Dendritic cell treated with granulocyte-macrophage colony-stimulating factor and Interleukin-4, amounts not matched to agents 40 ng/mL and 50 ng/mL, for 4 days (primary cell): Measurements from ENCODE around the gene DOHH.

ENCODE experiments used
- H3K27ac Mint-ChIP-seq: one replicate; pipeline ENCODE4 v1.8.0; 2022; ENCODE audit warnings: mild to moderate bottlenecking, mixed read lengths
- H3K27me3 Mint-ChIP-seq: one replicate; pipeline ENCODE4 v1.8.0; 2022; ENCODE audit warnings: mild to moderate bottlenecking, mixed read lengths
- H3K36me3 Mint-ChIP-seq: one replicate; pipeline ENCODE4 v1.8.0; 2022; ENCODE audit warnings: low read depth, mixed read lengths
- H3K4me1 Mint-ChIP-seq: one replicate; pipeline ENCODE4 v1.8.0; 2022; ENCODE audit warnings: low read depth, mixed read lengths
- H3K4me3 Mint-ChIP-seq: one replicate; pipeline ENCODE4 v1.8.0; 2022; ENCODE audit warnings: mild to moderate bottlenecking, moderate library complexity, mixed read lengths
- H3K9me3 Mint-ChIP-seq: one replicate; pipeline ENCODE4 v1.8.0; 2022; ENCODE audit warnings: mixed read lengths
- intact Hi-C: fragments of 100-400 bp; cut with micrococcal nuclease; formaldehyde crosslinking; loops from one replicate; pipeline ENCODE4 v1.15.0; 2022

DOHH gene

GRCh38 chr19:3507371-3508120, 7.1 kb upstream of the DOHH start:
- Mint-ChIP-seq H3K36me3 (peaks cover 60% of the 10 kb centered on the region), H3K27ac (peak overlapping the region; percentile 95), H3K27me3 (no peaks in the 10 kb centered on the region), H3K4me3 (peak overlapping the region; percentile 99), H3K9me3 (no peaks in the 10 kb centered on the region), H3K4me1 (peaks cover 62% of the 10 kb centered on the region)
- intact Hi-C loops: loop anchor here (2.0 kb wide), 1 partner anchor 65 kb away; the partner anchor contains the start of gene HMG20B

DNA sequence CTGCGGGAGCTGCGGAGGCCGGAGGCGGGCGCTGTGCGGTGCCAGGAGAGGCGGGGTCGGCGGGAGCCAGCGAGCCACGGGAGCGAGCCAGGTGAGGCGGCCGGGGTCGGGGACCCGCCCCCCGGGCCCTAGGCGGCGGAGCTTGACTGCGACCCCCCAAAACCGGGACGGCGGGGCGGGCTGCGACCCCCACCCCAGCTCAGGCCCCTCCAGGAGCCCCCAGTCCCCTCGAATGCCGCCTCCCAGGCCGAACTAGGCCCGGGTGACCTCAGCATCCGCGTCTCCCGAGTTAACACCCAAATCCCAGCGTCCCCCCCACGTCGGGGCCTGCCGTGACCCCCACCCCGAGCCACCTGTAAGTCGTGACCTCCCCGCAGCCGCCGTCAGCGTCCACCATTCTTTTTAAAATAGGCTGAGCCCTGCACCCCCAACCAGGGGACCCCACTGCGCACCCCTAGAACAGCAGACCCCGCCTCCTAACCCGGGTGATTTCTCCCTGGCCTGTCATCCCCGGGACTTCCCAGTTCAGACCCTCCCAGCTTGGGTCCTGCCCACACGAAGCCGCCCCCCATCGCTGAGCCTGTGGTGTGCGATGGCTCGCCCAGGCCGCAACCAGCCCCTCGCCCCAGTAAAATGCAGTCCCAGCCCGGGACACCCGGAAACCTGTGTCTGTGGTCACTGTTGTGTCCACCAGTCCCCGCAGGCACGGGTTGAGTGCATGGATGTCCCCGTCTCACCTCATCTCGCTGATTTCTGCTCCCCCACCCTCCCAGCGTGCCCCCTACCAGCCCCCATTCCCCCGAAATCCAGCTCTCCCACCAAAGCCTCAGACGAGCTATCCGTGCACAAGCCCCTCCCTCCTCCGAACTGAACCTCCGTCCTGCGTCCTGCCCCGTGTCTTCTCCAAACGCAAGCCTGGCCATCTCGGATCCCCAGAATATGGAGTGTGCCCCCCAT, 6.2 kb upstream of the DOHH start:
- H3K27me3 Mint-ChIP-seq: no peaks in the 10 kb centered on the region
- H3K4me3 Mint-ChIP-seq: peak overlapping the region; percentile 99
- peak overlapping the region; percentile 95 for H3K27ac Mint-ChIP-seq
- peaks cover 57% of the 10 kb centered on the region for H3K4me1 Mint-ChIP-seq
- peaks cover 51% of the 10 kb centered on the region for H3K36me3 Mint-ChIP-seq
- intact Hi-C loops: loop anchor here (2.0 kb wide), 1 partner anchor 66 kb away; the partner anchor contains the start of gene HMG20B
- no peaks in the 10 kb centered on the region for H3K9me3 Mint-ChIP-seq

GRCh38 chr19:3505598-3506383, 5.3 kb upstream of the DOHH start, which contains the start of gene FZR1:
Gene FZR1 (plus strand): TSS chr19:3506311. CDS start chr19:3522990, 16,679 bp downstream.
- Mint-ChIP-seq H3K27me3 (no peaks in the 10 kb centered on the region), H3K27ac (peak within 1 kb of the TSS; percentile 95), H3K9me3 (no peaks in the 10 kb centered on the region), H3K4me3 (peak within 1 kb of the TSS; percentile 99), H3K4me1 (peaks cover 55% of the 10 kb centered on the region), H3K36me3 (peaks cover 42% of the 10 kb centered on the region)
- intact Hi-C loops: loop anchor here (2.0 kb wide), 1 partner anchor 67 kb away; the partner anchor contains the start of gene HMG20B

GRCh38 chr19:3504735-3505134, 4.3 kb upstream of the DOHH start:
- Mint-ChIP-seq H3K27me3 (no peaks in the 10 kb centered on the region), H3K4me1 (peaks cover 51% of the 10 kb centered on the region), H3K9me3 (no peaks in the 10 kb centered on the region), H3K4me3 (no peak overlapping the region), H3K27ac (peak overlapping the region; percentile 95), H3K36me3 (peaks cover 39% of the 10 kb centered on the region)
- intact Hi-C loops: no loop called here

- intact Hi-C loops: no loop called here
- Mint-ChIP-seq H3K4me3 (no peak overlapping the region), H3K4me1 (peaks cover 48% of the 10 kb centered on the region), H3K27me3 (no peaks in the 10 kb centered on the region), H3K9me3 (no peaks in the 10 kb centered on the region), H3K36me3 (peaks cover 31% of the 10 kb centered on the region), H3K27ac (peak overlapping the region; percentile 45)
Observed at GRCh38 chr19:3503036-3503572, 2.6 kb upstream of the DOHH start.

DNA sequence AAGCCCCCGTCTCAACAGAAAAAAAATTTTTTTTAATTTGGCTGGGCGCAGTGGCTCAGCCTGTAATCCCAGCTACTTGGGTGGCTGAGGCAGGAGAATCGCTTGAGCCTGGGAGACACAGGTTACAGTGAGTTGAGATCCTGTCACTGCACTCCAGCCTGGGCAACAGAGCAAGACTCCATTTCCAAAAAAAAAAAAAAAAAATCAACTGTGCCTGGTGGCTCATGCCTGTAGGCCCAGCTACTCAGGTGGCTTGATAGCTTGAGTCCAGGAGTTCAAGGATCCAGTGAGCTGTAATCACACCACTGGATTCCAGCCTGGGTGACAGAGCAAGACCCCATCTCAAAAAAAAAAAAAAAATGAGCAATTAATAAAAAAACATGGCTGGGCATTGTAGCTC, 1.3 kb upstream of the DOHH start:
- H3K9me3 Mint-ChIP-seq: no peaks in the 10 kb centered on the region

DNA sequence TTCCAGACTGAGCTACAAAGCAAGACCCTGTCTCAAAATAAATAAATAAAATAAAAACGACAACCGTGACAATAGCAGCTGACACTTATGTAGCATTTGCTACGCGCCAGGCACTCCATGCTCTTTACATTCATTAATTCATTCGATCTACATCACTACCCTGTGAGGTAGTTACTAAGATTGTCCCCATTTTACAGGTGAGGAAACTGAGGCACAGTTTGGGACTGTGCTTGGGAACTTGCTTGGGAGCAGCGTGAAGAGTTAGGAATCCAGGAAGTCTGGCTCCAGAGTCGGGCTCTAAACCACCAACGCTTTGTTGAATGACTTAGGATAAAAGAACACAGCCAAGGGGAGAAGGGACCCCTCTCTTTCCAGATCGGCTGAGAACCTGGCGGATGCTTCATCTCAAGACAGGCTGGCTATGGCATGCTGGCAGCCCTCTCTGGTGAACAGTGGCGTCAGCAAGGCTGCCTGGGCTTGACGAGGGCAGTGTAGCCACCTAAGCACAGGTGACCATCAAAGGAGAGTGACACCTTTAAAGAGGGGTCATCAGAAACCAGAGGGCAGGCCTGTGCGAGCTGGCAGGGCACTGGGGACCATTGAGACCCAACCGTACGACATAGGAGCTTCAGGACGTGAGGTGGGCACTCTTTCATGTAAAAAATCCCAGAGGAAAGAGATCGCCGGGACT, 591 bp downstream of the DOHH start:
- peak overlapping the region; percentile 84 for H3K4me3 Mint-ChIP-seq
- H3K9me3 Mint-ChIP-seq: no peaks in the 10 kb centered on the region
- H3K27me3 Mint-ChIP-seq: no peaks in the 10 kb centered on the region
- peaks cover 44% of the 10 kb centered on the region for H3K36me3 Mint-ChIP-seq
- intact Hi-C loops: no loop called here
- H3K4me1 Mint-ChIP-seq: peaks cover 31% of the 10 kb centered on the region
- peak overlapping the region; percentile 94 for H3K27ac Mint-ChIP-seq

More for the DNA sequence above, 1.3 kb upstream of the DOHH start:
- H3K36me3 Mint-ChIP-seq: peaks cover 31% of the 10 kb centered on the region
- no peaks in the 10 kb centered on the region for H3K27me3 Mint-ChIP-seq
- no peak overlapping the region for H3K27ac Mint-ChIP-seq
- no peak overlapping the region for H3K4me3 Mint-ChIP-seq
- intact Hi-C loops: no loop called here
- H3K4me1 Mint-ChIP-seq: peaks cover 40% of the 10 kb centered on the region

DNA sequence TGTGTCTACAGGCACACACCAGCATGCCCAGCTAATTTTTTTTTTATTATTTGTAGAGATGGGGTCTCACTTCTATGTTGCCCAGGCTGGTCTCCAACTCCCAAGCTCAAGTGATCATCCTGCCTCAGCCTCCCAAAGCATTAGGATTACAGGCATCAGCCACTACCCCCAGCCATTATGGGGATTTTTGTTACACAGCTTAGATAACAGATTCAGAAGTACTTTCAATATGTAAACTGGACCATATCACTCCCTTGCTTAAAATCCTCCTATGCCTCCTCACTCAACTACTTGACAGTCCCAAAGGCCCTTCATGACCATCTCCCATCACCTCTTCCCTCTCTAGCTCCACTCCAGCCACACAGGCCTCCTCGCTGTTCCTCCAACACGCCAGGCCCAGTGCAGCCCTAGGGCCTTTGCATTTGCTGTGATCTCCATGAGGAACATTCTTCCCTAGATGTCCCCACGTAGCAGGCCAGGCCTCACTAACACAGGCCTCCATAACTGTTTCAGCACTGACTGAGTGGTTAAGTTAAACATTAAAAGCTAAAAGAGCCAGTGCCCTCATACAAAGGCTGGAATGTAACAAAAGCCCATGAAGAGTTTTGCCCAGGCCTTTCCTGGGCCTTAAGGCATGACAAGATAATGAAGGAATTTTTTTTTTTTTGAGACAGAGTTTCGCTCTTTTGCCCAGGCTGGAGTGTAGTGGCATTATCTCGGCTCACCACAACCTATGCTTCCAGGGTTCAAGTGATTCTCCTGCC, 2.5 kb downstream of the DOHH start:
- no peaks in the 10 kb centered on the region for H3K27me3 Mint-ChIP-seq
- H3K4me3 Mint-ChIP-seq: no peak overlapping the region
- no peaks in the 10 kb centered on the region for H3K9me3 Mint-ChIP-seq
- peaks cover 64% of the 10 kb centered on the region for H3K36me3 Mint-ChIP-seq
- H3K27ac Mint-ChIP-seq: no peak overlapping the region
- peaks cover 26% of the 10 kb centered on the region for H3K4me1 Mint-ChIP-seq
- intact Hi-C loops: no loop called here

DNA sequence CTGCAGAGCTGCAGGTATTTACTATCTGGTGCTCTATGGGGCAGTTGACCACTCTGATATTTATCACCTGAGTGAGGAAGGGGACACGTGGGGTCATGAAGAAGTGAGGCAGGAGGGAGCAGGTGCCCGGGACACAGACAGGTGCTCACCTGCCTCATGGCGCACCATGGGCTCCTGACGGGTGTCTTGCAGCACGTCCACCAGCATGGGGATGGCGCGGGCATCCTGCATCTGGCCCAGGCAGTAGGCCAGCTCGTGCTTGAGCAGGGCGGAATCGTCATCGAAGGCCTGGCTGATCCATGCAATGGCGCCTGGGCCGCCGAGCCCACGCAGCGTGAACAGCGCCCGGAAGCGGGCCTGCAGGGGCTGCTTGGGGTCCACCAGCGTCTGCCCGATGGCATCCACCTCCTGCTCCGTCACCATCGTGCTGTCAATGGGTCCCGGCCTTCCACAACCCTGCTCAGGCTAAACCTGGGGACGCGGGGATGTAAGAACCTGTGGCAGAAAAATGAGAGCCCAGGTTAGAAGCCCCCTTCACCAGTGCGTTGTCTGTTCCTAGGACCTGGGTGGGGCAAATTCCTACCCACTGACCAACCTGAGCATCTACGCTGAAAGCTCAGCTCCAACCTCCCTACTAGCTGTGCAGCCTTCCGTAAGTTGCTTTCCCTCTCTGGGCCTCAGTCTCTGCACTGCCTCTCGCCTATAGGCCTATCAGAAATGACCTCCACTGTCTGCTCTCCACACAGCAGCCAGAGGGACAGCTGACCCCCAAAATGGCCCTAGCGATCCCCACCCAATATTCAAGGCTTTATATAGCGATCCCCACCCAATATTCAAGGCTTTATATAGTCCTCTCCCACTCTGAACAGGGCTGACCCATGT, 3.8 kb downstream of the DOHH start:
- peaks cover 26% of the 10 kb centered on the region for H3K4me1 Mint-ChIP-seq
- peaks cover 77% of the 10 kb centered on the region for H3K36me3 Mint-ChIP-seq
- no peaks in the 10 kb centered on the region for H3K27me3 Mint-ChIP-seq
- H3K9me3 Mint-ChIP-seq: no peaks in the 10 kb centered on the region
- intact Hi-C loops: no loop called here
- no peak overlapping the region for H3K27ac Mint-ChIP-seq
- H3K4me3 Mint-ChIP-seq: no peak overlapping the region

- intact Hi-C loops: no loop called here
- Mint-ChIP-seq H3K36me3 (peaks cover 87% of the 10 kb centered on the region), H3K9me3 (no peaks in the 10 kb centered on the region), H3K27me3 (no peaks in the 10 kb centered on the region), H3K27ac (no peak overlapping the region), H3K4me1 (peaks cover 17% of the 10 kb centered on the region), H3K4me3 (no peak overlapping the region)
Observed at GRCh38 chr19:3494559-3494958, 5.9 kb downstream of the DOHH start.

DNA sequence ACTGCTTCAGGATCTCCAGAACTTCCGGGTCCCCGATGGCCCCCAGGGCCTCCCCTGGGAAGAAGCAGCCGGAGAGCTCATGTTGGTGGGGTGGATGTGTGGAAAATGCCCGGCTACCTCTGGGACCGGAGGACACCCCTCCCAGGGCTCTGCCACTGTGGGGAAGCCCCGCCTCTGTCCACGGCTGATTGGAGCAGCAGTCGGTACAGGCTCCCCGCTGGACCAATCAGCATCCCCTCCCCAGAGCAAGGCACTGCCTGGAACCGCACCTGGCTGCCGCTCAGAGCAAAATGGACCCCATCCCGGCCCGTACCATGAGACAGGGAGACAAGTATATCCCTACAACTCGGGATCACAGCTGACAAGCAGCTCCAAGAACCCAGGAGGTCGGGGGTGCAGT, 6.4 kb downstream of the DOHH start:
- H3K27me3 Mint-ChIP-seq: no peaks in the 10 kb centered on the region
- H3K9me3 Mint-ChIP-seq: no peaks in the 10 kb centered on the region
- intact Hi-C loops: no loop called here
- H3K4me1 Mint-ChIP-seq: peaks cover 12% of the 10 kb centered on the region
- no peak overlapping the region for H3K4me3 Mint-ChIP-seq
- H3K27ac Mint-ChIP-seq: no peak overlapping the region
- peaks cover 83% of the 10 kb centered on the region for H3K36me3 Mint-ChIP-seq
